ENCODE measurements around the gene ATP6V0C. TPM values are rescaled to one million over a fixed set of nuclear protein-coding genes. Genes with fewer than 3 reads are reported as not detected.

The ATP6V0C gene
- total RNA-seq, 2 donors from 2014 or later, result 33.5 to 38.9 TPM

DNA sequence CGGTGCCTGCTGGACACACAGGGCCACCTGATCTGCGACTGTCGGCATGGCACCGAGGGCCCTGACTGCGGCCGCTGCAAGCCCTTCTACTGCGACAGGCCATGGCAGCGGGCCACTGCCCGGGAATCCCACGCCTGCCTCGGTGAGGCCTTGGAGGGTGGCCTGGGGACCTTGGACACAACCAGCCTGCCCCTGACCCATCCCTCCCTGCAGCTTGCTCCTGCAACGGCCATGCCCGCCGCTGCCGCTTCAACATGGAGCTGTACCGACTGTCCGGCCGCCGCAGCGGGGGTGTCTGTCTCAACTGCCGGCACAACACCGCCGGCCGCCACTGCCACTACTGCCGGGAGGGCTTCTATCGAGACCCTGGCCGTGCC is 41.3 kb upstream of the ATP6V0C start:
- H3K4me3 ChIP-seq, result no peak overlapping the region
- H3K27me3 ChIP-seq, result no peaks in the 10 kb centered on the region
- no peak for ATAC-seq
- H3K4me1 ChIP-seq, result peaks cover 75% of the 10 kb centered on the region
- intact Hi-C loops (cut with DNase I), result no loop called here
- no peak overlapping the region for H3K27ac ChIP-seq
- no peaks in the 10 kb centered on the region for H3K36me3 ChIP-seq (replicated peaks in 1 of 2; ENCODE audit: insufficient read depth in 1 of 2, low read depth in 2 of 2)
- DNase-seq, result no peak
- no peaks in the 10 kb centered on the region for H3K9me3 ChIP-seq
- TF ChIP-seq POLR2A (IDR thresholded peaks at IDR 0.05), result no peak
- TF ChIP-seq, protein P1, sequence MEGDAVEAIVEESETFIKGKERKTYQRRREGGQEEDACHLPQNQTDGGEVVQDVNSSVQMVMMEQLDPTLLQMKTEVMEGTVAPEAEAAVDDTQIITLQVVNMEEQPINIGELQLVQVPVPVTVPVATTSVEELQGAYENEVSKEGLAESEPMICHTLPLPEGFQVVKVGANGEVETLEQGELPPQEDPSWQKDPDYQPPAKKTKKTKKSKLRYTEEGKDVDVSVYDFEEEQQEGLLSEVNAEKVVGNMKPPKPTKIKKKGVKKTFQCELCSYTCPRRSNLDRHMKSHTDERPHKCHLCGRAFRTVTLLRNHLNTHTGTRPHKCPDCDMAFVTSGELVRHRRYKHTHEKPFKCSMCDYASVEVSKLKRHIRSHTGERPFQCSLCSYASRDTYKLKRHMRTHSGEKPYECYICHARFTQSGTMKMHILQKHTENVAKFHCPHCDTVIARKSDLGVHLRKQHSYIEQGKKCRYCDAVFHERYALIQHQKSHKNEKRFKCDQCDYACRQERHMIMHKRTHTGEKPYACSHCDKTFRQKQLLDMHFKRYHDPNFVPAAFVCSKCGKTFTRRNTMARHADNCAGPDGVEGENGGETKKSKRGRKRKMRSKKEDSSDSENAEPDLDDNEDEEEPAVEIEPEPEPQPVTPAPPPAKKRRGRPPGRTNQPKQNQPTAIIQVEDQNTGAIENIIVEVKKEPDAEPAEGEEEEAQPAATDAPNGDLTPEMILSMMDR (IDR thresholded peaks at IDR 0.05), result no peak
- 95% methylated on average over 18 of the region's 27 CpGs; no CpG with 5 or more reads in 1 of the 2 donors for WGBS, 2 donors

DNA sequence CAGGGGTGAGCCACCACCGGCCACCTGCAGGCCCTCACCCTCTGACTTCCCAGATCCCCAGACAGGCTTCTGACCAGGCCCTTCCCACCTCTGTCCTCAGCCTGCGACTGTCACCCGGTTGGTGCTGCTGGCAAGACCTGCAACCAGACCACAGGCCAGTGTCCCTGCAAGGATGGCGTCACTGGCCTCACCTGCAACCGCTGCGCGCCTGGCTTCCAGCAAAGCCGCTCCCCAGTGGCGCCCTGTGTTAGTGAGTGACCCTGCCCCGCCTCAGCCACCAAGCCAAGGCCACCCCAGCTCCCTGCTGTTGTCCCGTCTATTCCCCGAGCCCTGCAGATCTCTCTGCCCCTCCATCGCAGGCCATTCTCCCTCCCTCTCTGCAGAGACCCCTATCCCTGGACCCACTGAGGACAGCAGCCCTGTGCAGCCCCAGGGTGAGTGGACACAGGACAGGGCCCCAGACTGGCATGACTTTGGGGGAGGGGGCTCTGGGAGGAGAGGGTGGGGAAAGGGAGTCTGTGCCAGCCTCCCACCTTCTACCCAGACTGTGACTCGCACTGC is 40.8 kb upstream of the ATP6V0C start:
- no peak for ATAC-seq
- no peaks in the 10 kb centered on the region for H3K9me3 ChIP-seq
- TF ChIP-seq, protein P1 (IDR thresholded peaks at IDR 0.05), result no peak
- TF ChIP-seq POLR2A (IDR thresholded peaks at IDR 0.05), result no peak
- DNase-seq, result no peak
- peaks cover 75% of the 10 kb centered on the region for H3K4me1 ChIP-seq
- no peaks in the 10 kb centered on the region for H3K27me3 ChIP-seq
- intact Hi-C loops (cut with DNase I), result no loop called here
- no peak overlapping the region for H3K27ac ChIP-seq
- H3K36me3 ChIP-seq (replicated peaks in 1 of 2; ENCODE audit: insufficient read depth in 1 of 2, low read depth in 2 of 2), result no peaks in the 10 kb centered on the region
- WGBS, 2 donors, result 79 to 83% methylated on average over 11 to 14 of the region's 14 CpGs
- H3K4me3 ChIP-seq, result no peak overlapping the region

DNA sequence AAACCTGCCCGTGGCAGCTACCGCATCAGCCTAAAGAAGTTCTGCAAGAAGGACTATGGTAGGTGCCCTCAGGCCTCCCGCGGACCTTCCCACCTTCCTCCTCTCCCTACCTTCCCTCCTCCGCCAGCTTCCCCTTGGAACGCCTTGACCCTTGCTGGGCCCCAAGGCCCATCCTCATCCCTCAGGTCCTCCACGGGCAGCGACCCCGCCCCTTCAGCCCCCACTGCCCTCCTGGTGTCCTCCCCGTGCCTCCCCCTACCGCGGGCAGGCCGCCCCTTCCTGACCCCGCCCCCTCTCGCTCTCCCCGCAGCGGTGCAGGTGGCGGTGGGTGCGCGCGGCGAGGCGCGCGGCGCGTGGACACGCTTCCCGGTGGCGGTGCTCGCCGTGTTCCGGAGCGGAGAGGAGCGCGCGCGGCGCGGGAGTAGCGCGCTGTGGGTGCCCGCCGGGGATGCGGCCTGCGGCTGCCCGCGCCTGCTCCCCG is 40.3 kb upstream of the ATP6V0C start:
- Histone ChIP-seq H3K36me3 (replicated peaks in 1 of 2; ENCODE audit: insufficient read depth in 1 of 2, low read depth in 2 of 2) (no peaks in the 10 kb centered on the region), H3K9me3 (no peaks in the 10 kb centered on the region), H3K27ac (no peak overlapping the region), H3K4me1 (peaks cover 75% of the 10 kb centered on the region), H3K4me3 (no peak overlapping the region), H3K27me3 (no peaks in the 10 kb centered on the region)
- ATAC-seq (no peak), DNase-seq (no peak)
- intact Hi-C loops (cut with DNase I), result no loop called here
- 6 to 23% methylated on average over 12 to 44 of the region's 49 CpGs for WGBS, 2 donors
- TF ChIP-seq, protein P1 (IDR thresholded peaks at IDR 0.05), result no peak
- no peak for TF ChIP-seq POLR2A (IDR thresholded peaks at IDR 0.05)

DNA sequence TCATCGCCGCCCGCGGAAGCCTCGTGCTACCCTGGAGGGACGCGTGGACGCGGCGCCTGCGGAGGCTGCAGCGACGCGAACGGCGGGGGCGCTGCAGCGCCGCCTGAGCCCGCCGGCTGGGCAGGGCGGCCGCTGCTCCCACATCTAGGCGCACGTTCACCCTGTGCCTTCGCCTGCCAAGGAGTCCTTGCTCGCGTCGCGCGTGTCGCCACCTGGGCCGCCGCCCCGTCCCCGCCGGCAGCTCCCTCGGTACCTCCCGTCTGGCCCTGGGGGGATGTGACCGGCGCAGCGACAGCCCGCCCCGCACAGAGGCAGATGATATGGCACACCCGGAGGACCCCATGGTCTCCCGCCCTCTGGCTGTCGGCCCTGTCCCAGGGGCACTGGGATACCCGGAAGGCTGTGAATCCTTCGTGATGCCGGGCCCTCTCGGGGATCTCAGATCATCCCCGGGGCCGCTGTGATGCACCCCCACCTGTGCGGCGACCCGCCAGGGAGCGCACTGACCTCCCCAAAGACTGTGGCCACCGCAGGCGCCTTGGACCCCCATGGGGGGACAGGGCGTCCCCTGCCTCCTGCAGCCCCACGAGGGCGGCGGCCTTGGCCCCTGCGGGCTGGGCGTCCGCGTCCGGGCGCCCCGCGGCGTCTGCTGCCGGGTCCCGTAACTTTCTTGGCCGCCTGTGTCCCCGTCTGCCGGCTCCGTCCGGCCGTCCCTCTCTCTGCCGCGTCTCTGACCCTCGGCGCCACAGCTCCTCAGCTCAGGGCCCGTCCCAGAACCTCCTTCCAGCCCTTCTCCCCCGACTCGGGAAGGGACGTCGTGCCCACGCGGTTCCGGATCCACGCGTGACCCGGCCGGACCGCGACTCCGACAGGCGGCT is 39.5 kb upstream of the ATP6V0C start:
- no peaks in the 10 kb centered on the region for H3K36me3 ChIP-seq (replicated peaks in 1 of 2; ENCODE audit: insufficient read depth in 1 of 2, low read depth in 2 of 2)
- no peaks in the 10 kb centered on the region for H3K27me3 ChIP-seq
- intact Hi-C loops (cut with DNase I), result no loop called here
- peak overlapping the region; percentile 67 to 91 (median 88) for H3K27ac ChIP-seq
- WGBS, 2 donors, result 0 to 2% methylated on average over 19 to 78 of the region's 100 CpGs
- H3K9me3 ChIP-seq, result no peaks in the 10 kb centered on the region
- no peak for TF ChIP-seq POLR2A (IDR thresholded peaks at IDR 0.05)
- TF ChIP-seq, protein P1 (IDR thresholded peaks at IDR 0.05), result peak; percentile 7 to 60 (median 39)
- H3K4me1 ChIP-seq, result peaks cover 71% of the 10 kb centered on the region
- DNase-seq (peak; percentile 61 to 71 (median 65)), ATAC-seq (peak; percentile 41)
- peak overlapping the region; percentile 49 to 79 for H3K4me3 ChIP-seq

Data from body of pancreas (tissue), 4 donors.